Mesendoderm (in vitro differentiated cells): ENCODE results near the gene RECK. TPM values are rescaled to one million over a fixed set of nuclear protein-coding genes. Genes with fewer than 3 reads are reported as not detected.

Experiments
- DNase-seq: peaks from one replicate; pipeline ENCODE4 v3.0.0; 2013
- H2AK5ac ChIP-seq: 2 replicates; pipeline ENCODE4 v1.6.1; 2013; ENCODE audit warnings: low read length, inconsistent platforms
- H2BK120ac ChIP-seq: 2 replicates; pipeline ENCODE4 v1.6.1; 2013; ENCODE audit warnings: low read depth, mild to moderate bottlenecking, low read length, moderate library complexity, mixed read lengths
- H2BK15ac ChIP-seq: replicated peaks from 2 replicates; pipeline ENCODE4 v1.6.1; 2013; ENCODE audit warnings: low read depth, mild to moderate bottlenecking, moderate library complexity
- H2BK5ac ChIP-seq: 2 replicates; pipeline ENCODE4 v1.6.1; 2013; ENCODE audit warnings: low read length, inconsistent platforms
- H3K18ac ChIP-seq: 2 replicates; pipeline ENCODE4 v1.6.1; 2013; ENCODE audit warnings: mild to moderate bottlenecking, low read length, mixed read lengths
- H3K23ac ChIP-seq: one replicate; pipeline ENCODE4 v1.6.1; 2013; ENCODE audit warnings: low read length
- H3K27ac ChIP-seq: 2 replicates; pipeline ENCODE4 v1.5.1; 2013; ENCODE audit warnings: low read depth, mild to moderate bottlenecking, inconsistent platforms, low read length, moderate library complexity
- H3K27me3 ChIP-seq: 2 replicates; pipeline ENCODE4 v1.6.1; 2013; ENCODE audit warnings: low read length, control low read depth, mild to moderate bottlenecking, inconsistent platforms; ENCODE audit not compliant: insufficient read depth, poor library complexity
- H3K36me3 ChIP-seq: 2 replicates; pipeline ENCODE4 v1.6.1; 2013; ENCODE audit warnings: low read length, inconsistent platforms; ENCODE audit not compliant: control insufficient read depth, insufficient read depth
- H3K4ac ChIP-seq: one replicate; pipeline ENCODE4 v1.6.1; 2013; ENCODE audit warnings: low read depth, mild to moderate bottlenecking, low read length, moderate library complexity
- H3K4me1 ChIP-seq: 2 replicates; pipeline ENCODE4 v1.6.1; 2013; ENCODE audit warnings: low read depth, low read length, inconsistent platforms; ENCODE audit not compliant: control insufficient read depth
- H3K4me2 ChIP-seq: 2 replicates; pipeline ENCODE4 v1.6.1; 2013; ENCODE audit warnings: low read length
- H3K4me3 ChIP-seq: 2 replicates; pipeline ENCODE4 v1.5.1; 2013; ENCODE audit warnings: mild to moderate bottlenecking, low read length
- H3K56ac ChIP-seq: one replicate; pipeline ENCODE4 v1.6.1; 2013; ENCODE audit warnings: low read length
- H3K79me1 ChIP-seq: 2 replicates; pipeline ENCODE4 v1.6.1; 2013; ENCODE audit warnings: low read length, inconsistent platforms
- H3K79me2 ChIP-seq: 2 replicates; pipeline ENCODE4 v1.6.1; 2013; ENCODE audit warnings: mild to moderate bottlenecking, low read length; ENCODE audit not compliant: control insufficient read depth, insufficient read depth
- H3K9ac ChIP-seq: 2 replicates; pipeline ENCODE4 v1.6.1; 2013; ENCODE audit warnings: low read length, inconsistent platforms
- H4K5ac ChIP-seq: one replicate; pipeline ENCODE4 v1.6.1; 2013; ENCODE audit warnings: low read length
- H4K8ac ChIP-seq: one replicate; pipeline ENCODE4 v1.6.1; 2013; ENCODE audit warnings: low read depth, mild to moderate bottlenecking, control low read depth, low read length, moderate library complexity
- WGBS: extraction: QIAGEN DNeasy Blood & Tissue Kit; methylation state at CpG from one replicate; pipeline ENCODE4 v1.1.7; 2013; ENCODE audit warnings: low lambda C conversion rate, missing lambda C conversion rate; ENCODE audit not compliant: insufficient coverage; ENCODE audit errors: extremely low coverage; 5-methylcytosine and 5-hydroxymethylcytosine counted together
- small RNA-seq: library from polyadenylated mRNA; stranded (forward); fragments of <200 nt; extraction: miRNeasy Mini kit (QIAGEN cat#:217004); gene quantifications from one replicate; pipeline ENCODE3, GENCODE V24; 2013; ENCODE audit not compliant: insufficient read depth

The RECK gene

DNA sequence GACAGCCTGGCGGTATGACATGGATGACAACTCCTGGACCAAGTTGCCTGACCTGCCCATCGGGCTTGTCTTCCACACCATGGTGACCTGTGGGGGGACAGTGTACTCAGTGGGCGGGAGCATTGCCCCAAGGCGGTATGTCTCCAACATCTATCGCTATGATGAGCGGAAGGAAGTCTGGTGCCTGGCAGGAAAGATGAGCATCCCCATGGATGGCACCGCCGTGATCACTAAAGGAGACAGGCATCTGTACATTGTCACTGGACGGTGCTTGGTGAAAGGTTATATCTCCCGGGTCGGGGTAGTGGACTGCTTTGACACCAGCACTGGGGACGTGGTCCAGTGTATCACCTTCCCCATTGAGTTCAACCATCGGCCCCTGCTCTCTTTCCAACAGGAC lies 133.8 kb downstream of the RECK start:
- Histone ChIP-seq H3K4ac (no peak overlapping the region), H4K5ac (no peak overlapping the region), H3K36me3 (no peaks in the 10 kb centered on the region), H3K27me3 (no peaks in the 10 kb centered on the region), H3K79me2 (no peaks in the 10 kb centered on the region), H3K4me1 (no peaks in the 10 kb centered on the region), H3K4me2 (no peak overlapping the region), H2AK5ac (no peak overlapping the region), H3K18ac (no peak overlapping the region), H2BK15ac (no peak overlapping the region), H2BK5ac (no peak overlapping the region), H3K27ac (no peak overlapping the region), H3K4me3 (no peak overlapping the region), H3K56ac (no peak overlapping the region), H3K23ac (no peak overlapping the region), H3K9ac (no peak overlapping the region), H2BK120ac (no peak overlapping the region), H3K79me1 (no peaks in the 10 kb centered on the region), H4K8ac (no peak overlapping the region)
- WGBS, result no CpG with 5 or more reads among the region's 13 CpGs
- DNase-seq, result no peak

DNA sequence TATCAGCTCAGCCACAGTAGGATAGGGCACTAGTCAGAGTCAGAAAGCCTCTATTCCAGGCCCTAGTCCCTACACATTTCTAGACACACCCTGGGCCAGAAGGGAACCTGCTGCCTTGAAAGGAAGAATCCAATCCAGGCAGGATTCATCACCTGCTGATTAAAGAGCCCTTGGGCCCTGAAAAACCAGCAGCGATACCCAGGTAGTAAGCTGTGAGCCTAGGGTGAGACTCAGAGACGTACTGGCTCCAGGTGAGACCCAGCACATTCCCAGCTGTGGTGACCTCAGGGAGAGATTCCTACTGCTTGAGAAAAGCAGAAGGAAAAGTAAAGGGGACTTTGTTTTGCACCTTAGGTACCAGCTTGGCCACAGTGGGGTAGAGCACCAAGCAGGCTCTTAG lies 137.1 kb downstream of the RECK start:
- Histone ChIP-seq H3K79me1 (no peaks in the 10 kb centered on the region), H3K23ac (no peak overlapping the region), H3K36me3 (no peaks in the 10 kb centered on the region), H2BK120ac (no peak overlapping the region), H3K4me2 (no peak overlapping the region), H4K8ac (no peak overlapping the region), H3K79me2 (no peaks in the 10 kb centered on the region), H2BK5ac (no peak overlapping the region), H3K4me1 (no peaks in the 10 kb centered on the region), H3K4me3 (no peak overlapping the region), H2AK5ac (no peak overlapping the region), H4K5ac (no peak overlapping the region), H3K18ac (no peak overlapping the region), H3K27me3 (no peaks in the 10 kb centered on the region), H3K4ac (no peak overlapping the region), H3K27ac (no peak overlapping the region), H2BK15ac (no peak overlapping the region), H3K56ac (no peak overlapping the region), H3K9ac (no peak overlapping the region)
- no CpG with 5 or more reads among the region's 2 CpGs for WGBS
- DNase-seq, result no peak

Small RNAs within 50 kb of the gene (small RNA-seq; reads per million reads assigned to genes)
- gene RF02275, result not detected
